Neural progenitor cell (in vitro differentiated cells): ENCODE data around the gene UGT1A3. TPM values are rescaled to one million over a fixed set of nuclear protein-coding genes. Genes with fewer than 3 reads are reported as not detected.

Source experiments
- DNase-seq: peaks from one replicate; pipeline ENCODE4 v3.0.0-alpha.2; 2016; ENCODE audit warnings: low spot score
- H2AFZ ChIP-seq: fragments of 200-600 bp; sonication (generic); replicated peaks from 2 replicates; pipeline ENCODE4 v1.6.1; 2016; ENCODE audit warnings: antibody characterized with exemption
- H3F3A ChIP-seq: fragments of 200-600 bp; sonication (generic); 2 replicates; pipeline ENCODE4 v1.6.1; 2016; ENCODE audit warnings: antibody characterized with exemption, low read depth
- H3K27ac ChIP-seq: fragments of 200-600 bp; sonication (generic); 2 replicates; pipeline ENCODE4 v1.5.1; 2016; ENCODE audit warnings: mild to moderate bottlenecking
- H3K27me3 ChIP-seq: fragments of 200-600 bp; sonication (generic); 2 replicates; pipeline ENCODE4 v1.6.1; 2016; ENCODE audit warnings: mild to moderate bottlenecking, moderate library complexity
- H3K36me3 ChIP-seq: fragments of 200-600 bp; sonication (generic); 2 replicates; pipeline ENCODE4 v1.5.1; 2016
- H3K4me1 ChIP-seq: fragments of 200-600 bp; sonication (generic); 2 replicates; pipeline ENCODE4 v1.6.1; 2016; ENCODE audit warnings: mixed run types
- H3K4me2 ChIP-seq: fragments of 200-600 bp; sonication (generic); 2 replicates; pipeline ENCODE4 v1.6.1; 2016
- H3K4me3 ChIP-seq: fragments of 200-600 bp; sonication (generic); 2 replicates; pipeline ENCODE4 v1.5.1; 2016
- H3K79me2 ChIP-seq: fragments of 200-600 bp; sonication (generic); 2 replicates; pipeline ENCODE4 v1.6.1; 2016; ENCODE audit warnings: low read depth
- H3K9ac ChIP-seq: fragments of 200-600 bp; sonication (generic); 2 replicates; pipeline ENCODE4 v1.6.1; 2016
- H3K9me3 ChIP-seq: fragments of 200-600 bp; sonication (generic); 2 replicates; pipeline ENCODE4 v1.5.1; 2016; ENCODE audit warnings: low read depth
- H4K20me1 ChIP-seq: fragments of 200-600 bp; sonication (generic); 2 replicates; pipeline ENCODE4 v1.6.1; 2016; ENCODE audit warnings: low read depth
- H3K27ac Mint-ChIP-seq: 3 replicates; pipeline ENCODE4 v1.8.0; 2021; ENCODE audit warnings: mixed read lengths
- H3K27me3 Mint-ChIP-seq: 2 replicates; pipeline ENCODE4 v1.8.0; 2022; ENCODE audit warnings: low read depth, mild to moderate bottlenecking, inconsistent platforms, moderate library complexity, mixed read lengths; ENCODE audit not compliant: insufficient read depth
- H3K36me3 Mint-ChIP-seq: 3 replicates; pipeline ENCODE4 v1.8.0; 2021; ENCODE audit warnings: mixed read lengths
- H3K4me1 Mint-ChIP-seq: 3 replicates; pipeline ENCODE4 v1.8.0; 2021; ENCODE audit warnings: mixed read lengths
- H3K4me3 Mint-ChIP-seq: 3 replicates; pipeline ENCODE4 v1.8.0; 2021; ENCODE audit warnings: mild to moderate bottlenecking, moderate library complexity, mixed read lengths
- H3K9me3 Mint-ChIP-seq: 3 replicates; pipeline ENCODE4 v1.8.0; 2020; ENCODE audit warnings: mixed read lengths
- EZH2 ChIP-seq: fragments of 200-600 bp; sonication (generic); IDR thresholded peaks from 2 replicates; pipeline ENCODE4 v1.6.1; 2017; ENCODE audit warnings: antibody characterized with exemption, mild to moderate bottlenecking, moderate library complexity
- EZH2phosphoT487 ChIP-seq: fragments of 200-600 bp; sonication (generic); IDR thresholded peaks from 2 replicates; pipeline ENCODE4 v1.6.1; 2017; ENCODE audit warnings: antibody characterized with exemption
- total RNA-seq: library from RNA; depleted of rRNA; stranded (reverse); fragments of >200 nt; gene quantifications from 2 replicates; pipeline ENCODE4 v1.2.3, GENCODE V29; 2015; ENCODE audit warnings: low replicate concordance
- TF ChIP-seq, protein P1 (sequence below): fragments of 200-600 bp; sonication (generic); IDR thresholded peaks from 2 replicates; pipeline ENCODE4 v1.5.1; 2017; ENCODE audit warnings: antibody characterized with exemption, mild to moderate bottlenecking

Gene UGT1A3
- total RNA-seq = not detected in 2 replicates

DNA sequence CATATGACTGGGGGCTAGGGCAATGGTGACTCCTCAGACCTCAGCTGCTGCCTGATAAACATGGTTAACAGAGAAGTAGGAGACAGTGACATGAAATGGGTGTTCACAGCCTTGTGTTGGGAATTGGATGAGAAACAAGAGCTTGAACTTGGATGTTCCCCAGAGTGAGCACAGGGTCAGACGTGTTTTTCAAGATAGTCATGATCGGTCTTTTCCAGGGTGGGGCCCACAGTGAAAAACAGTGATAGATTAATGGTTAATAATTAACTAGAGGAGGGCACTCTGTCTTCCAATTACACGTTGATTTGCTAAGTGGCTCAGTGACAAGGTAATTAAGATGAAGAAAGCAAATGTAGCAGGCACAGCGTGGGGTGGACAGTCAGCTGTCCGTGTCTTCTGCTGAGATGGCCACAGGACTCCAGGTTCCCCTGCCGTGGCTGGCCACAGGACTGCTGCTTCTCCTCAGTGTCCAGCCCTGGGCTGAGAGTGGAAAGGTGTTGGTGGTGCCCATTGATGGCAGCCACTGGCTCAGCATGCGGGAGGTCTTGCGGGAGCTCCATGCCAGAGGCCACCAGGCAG lies at the start of gene UGT1A3:
UGT1A3 (plus strand) TSS at position 320 of the 579 bp plus-strand sequence; CDS start at position 405, 85 bp downstream.
- Histone ChIP-seq H3K9ac (no peak within 1 kb of the TSS), H3K36me3 (no peaks in the 10 kb centered on the region), H3K27me3 (no peaks in the 10 kb centered on the region), H2AFZ (no peak within 1 kb of the TSS), H3K4me3 (no peak within 1 kb of the TSS), H3F3A (no peaks in the 10 kb centered on the region), H3K79me2 (no peaks in the 10 kb centered on the region), H3K4me1 (no peaks in the 10 kb centered on the region), H4K20me1 (no peaks in the 10 kb centered on the region), H3K27ac (no peak within 1 kb of the TSS), H3K9me3 (no peaks in the 10 kb centered on the region), H3K4me2 (no peak within 1 kb of the TSS)
- H3K27ac Mint-ChIP-seq = no peak within 1 kb of the TSS
- no peaks in the 10 kb centered on the region for H3K36me3 Mint-ChIP-seq
- peaks cover 2% of the 10 kb centered on the region for H3K9me3 Mint-ChIP-seq
- no peak for DNase-seq
- H3K27me3 Mint-ChIP-seq = peaks cover 2% of the 10 kb centered on the region
- no peak within 1 kb of the TSS for H3K4me3 Mint-ChIP-seq
- H3K4me1 Mint-ChIP-seq = no peaks in the 10 kb centered on the region
- TF ChIP-seq EZH2 = no peak
- TF ChIP-seq, protein P1, sequence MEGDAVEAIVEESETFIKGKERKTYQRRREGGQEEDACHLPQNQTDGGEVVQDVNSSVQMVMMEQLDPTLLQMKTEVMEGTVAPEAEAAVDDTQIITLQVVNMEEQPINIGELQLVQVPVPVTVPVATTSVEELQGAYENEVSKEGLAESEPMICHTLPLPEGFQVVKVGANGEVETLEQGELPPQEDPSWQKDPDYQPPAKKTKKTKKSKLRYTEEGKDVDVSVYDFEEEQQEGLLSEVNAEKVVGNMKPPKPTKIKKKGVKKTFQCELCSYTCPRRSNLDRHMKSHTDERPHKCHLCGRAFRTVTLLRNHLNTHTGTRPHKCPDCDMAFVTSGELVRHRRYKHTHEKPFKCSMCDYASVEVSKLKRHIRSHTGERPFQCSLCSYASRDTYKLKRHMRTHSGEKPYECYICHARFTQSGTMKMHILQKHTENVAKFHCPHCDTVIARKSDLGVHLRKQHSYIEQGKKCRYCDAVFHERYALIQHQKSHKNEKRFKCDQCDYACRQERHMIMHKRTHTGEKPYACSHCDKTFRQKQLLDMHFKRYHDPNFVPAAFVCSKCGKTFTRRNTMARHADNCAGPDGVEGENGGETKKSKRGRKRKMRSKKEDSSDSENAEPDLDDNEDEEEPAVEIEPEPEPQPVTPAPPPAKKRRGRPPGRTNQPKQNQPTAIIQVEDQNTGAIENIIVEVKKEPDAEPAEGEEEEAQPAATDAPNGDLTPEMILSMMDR = no peak
- no peak for TF ChIP-seq EZH2phosphoT487

DNA sequence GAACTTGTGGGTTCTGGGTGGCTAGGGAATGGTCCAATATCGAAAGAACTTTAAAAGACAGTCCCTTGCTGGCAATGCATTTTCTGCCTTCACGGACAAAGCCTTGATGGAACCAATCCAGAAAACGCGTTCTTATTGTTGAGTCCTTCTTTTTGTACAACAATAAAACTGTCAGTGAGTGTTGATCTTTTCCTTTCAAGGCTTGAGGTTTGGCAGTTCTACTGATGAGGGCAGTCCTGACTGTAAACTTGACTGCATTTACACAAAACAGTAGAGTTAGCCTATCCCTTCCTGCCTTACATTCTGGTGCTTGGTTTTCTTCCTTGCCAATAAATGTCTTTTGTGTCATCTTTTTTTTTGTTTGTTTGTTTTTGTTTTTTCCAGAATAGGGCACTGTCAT lies 49.6 kb upstream of the UGT1A3 start:
- no peaks in the 10 kb centered on the region for H3K9me3 ChIP-seq
- H3K4me3 ChIP-seq = no peak overlapping the region
- H3K4me3 Mint-ChIP-seq = no peak overlapping the region
- no peaks in the 10 kb centered on the region for H4K20me1 ChIP-seq
- no peak overlapping the region for H3K27ac Mint-ChIP-seq
- no peaks in the 10 kb centered on the region for H3K9me3 Mint-ChIP-seq
- H3K27me3 ChIP-seq = no peaks in the 10 kb centered on the region
- H3F3A ChIP-seq = no peaks in the 10 kb centered on the region
- TF ChIP-seq EZH2 (no peak), EZH2phosphoT487 (no peak)
- TF ChIP-seq, protein P1 = no peak
- no peak overlapping the region for H3K4me2 ChIP-seq
- H3K27me3 Mint-ChIP-seq = no peaks in the 10 kb centered on the region
- no peaks in the 10 kb centered on the region for H3K36me3 ChIP-seq
- no peak overlapping the region for H2AFZ ChIP-seq
- no peak overlapping the region for H3K9ac ChIP-seq
- no peak for DNase-seq
- H3K27ac ChIP-seq = no peak overlapping the region
- no peaks in the 10 kb centered on the region for H3K4me1 Mint-ChIP-seq
- H3K4me1 ChIP-seq = no peaks in the 10 kb centered on the region
- no peaks in the 10 kb centered on the region for H3K36me3 Mint-ChIP-seq
- H3K79me2 ChIP-seq = no peaks in the 10 kb centered on the region

DNA sequence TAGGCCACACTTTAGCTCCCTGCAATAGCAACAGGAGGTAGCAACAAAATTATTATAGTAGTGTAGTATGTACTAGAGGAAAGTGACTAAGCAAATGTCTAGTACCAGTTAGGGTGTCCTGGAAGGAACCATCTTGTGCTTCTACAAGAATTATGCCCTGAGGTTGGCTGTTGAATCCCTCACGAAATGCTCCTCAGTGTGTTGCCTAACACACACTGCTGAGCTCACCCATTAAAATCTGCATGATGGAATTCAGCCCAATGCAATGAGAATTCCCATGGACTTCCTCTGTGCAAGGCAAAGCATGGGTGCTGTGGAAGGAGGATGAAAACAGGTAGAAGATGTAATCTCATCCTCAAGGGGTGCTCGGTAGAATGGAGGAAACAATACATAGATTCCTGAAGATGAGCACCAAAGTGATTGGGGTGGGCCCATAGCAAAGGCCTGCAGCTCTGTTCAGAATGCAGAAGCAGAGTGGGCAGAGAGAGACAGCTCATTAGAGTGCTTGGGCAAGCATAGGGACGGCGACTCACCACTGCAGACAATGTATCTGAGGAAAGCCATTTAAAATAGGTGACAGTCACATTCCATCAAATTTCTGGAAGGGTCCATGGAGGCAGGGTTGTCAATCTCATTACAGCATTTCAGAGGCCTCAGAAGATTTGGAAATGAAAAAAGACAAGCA lies 48.3 kb upstream of the UGT1A3 start:
- H3K27me3 Mint-ChIP-seq = no peaks in the 10 kb centered on the region
- no peak overlapping the region for H3K4me2 ChIP-seq
- H3K4me3 ChIP-seq = no peak overlapping the region
- no peaks in the 10 kb centered on the region for H3F3A ChIP-seq
- H3K36me3 ChIP-seq = no peaks in the 10 kb centered on the region
- no peaks in the 10 kb centered on the region for H3K9me3 ChIP-seq
- TF ChIP-seq, protein P1 = no peak
- TF ChIP-seq EZH2 (no peak), EZH2phosphoT487 (no peak)
- no peak overlapping the region for H3K27ac Mint-ChIP-seq
- H2AFZ ChIP-seq = no peak overlapping the region
- no peaks in the 10 kb centered on the region for H3K79me2 ChIP-seq
- no peaks in the 10 kb centered on the region for H4K20me1 ChIP-seq
- H3K27me3 ChIP-seq = no peaks in the 10 kb centered on the region
- H3K4me1 ChIP-seq = no peaks in the 10 kb centered on the region
- no peak overlapping the region for H3K9ac ChIP-seq
- no peak overlapping the region for H3K4me3 Mint-ChIP-seq
- no peak for DNase-seq
- no peak overlapping the region for H3K27ac ChIP-seq
- H3K4me1 Mint-ChIP-seq = no peaks in the 10 kb centered on the region
- H3K9me3 Mint-ChIP-seq = no peaks in the 10 kb centered on the region
- no peaks in the 10 kb centered on the region for H3K36me3 Mint-ChIP-seq
